ENCODE data around the gene CDH6.

CDH6 gene

DNA sequence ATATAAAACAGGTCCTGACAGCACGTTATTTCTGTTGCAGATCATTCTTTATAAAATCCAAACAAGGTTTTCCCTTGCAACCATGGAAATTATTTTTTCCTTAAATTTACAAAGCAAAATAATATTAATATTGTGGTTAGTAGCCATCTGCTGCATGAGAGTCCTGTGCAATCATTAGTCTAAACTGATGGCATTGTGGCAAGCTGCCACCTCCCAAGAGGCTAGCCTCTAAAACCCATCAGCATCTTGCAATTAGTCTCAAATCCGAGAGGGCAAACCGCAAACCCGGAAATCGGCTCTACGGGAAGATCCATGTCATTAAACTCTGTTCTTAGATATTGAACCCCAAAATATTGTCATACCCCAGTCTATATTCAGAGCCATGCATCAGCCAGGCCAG lies 11.3 kb upstream of the CDH6 start:
- TF ChIP-seq JUND (IDR thresholded peaks at IDR 0.05; ENCODE audit: low read depth) = no peak
- in situ Hi-C loops (cut with HindIII; ENCODE audit: low pct_unique_long_range_greater_than_20kb, low sequenced_read_pairs) = no loop called here
- no peak for DNase-seq (ENCODE audit: low read depth in 1 of 2, low spot score in 1 of 2)

DNA sequence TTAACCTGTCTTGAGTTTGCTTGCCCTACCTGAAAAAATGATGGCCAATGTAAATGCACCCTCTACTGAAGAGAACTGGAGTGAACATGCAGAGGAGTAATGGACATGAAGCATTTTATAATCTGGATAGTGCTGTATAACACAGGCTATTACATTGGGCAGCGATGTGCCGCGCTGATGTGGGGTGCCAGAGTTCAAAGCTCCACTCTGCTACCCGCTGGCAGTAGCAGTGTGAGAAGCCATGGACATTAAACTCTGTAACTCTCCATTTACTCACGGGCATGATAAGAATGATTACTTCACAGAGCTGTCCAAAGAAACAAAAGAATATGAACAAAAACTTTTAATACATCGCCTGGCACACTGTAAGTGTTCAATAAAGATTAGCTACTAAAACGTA lies 7.5 kb upstream of the CDH6 start:
- TF ChIP-seq JUND (IDR thresholded peaks at IDR 0.05; ENCODE audit: low read depth) = no peak
- no peak for DNase-seq (ENCODE audit: low read depth in 1 of 2, low spot score in 1 of 2)
- in situ Hi-C loops (cut with HindIII; ENCODE audit: low pct_unique_long_range_greater_than_20kb, low sequenced_read_pairs) = no loop called here

DNA sequence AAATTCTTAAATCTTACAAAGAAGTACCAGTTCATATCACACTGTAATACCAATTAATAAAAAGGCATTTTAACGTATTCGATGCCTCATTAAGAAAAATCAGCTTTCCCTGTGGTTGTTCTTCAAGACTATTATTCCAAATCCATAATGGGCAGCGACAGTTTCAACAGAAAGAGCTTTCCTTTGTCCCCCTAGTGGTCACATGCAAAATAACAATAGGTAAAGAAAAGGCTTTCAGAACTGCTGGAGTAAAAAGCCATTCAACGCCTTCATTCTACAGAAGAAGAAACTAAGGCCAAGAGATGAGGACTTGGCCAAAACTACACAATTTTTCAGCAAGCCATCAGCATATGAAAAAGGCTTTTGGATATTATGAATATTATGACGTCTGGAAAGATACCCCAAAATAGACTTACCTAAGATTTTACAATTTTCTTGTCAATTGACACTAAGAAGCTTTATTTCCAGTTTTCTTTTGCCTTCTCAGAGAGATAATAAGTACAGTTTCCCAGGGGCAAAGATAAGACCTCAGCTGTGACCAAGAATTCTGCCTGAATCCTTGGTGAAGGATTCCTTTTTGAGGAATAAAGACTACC lies 6.7 kb upstream of the CDH6 start:
- peak; percentile 43 to 67 for DNase-seq (ENCODE audit: low read depth in 1 of 2, low spot score in 1 of 2)
- TF ChIP-seq JUND (IDR thresholded peaks at IDR 0.05; ENCODE audit: low read depth) = no peak
- in situ Hi-C loops (cut with HindIII; ENCODE audit: low pct_unique_long_range_greater_than_20kb, low sequenced_read_pairs) = no loop called here

DNA sequence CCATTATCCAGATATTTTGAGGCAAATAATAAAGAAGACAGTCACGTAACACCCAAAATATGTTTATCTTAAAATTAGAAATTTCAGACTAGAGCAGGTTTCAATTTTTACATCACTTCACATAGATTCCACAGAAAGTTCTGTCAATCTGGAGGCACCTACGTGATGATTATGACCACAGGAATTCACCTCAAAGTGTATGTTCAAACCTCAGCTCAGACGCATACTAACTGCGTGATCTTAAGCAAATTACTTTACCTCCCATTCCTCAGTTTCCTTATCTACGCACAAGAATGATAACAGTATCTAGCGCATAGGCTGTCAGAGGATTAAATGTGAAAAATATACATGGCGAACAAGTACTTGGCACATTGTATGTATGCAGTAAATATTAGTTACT lies 5.9 kb upstream of the CDH6 start:
- DNase-seq (ENCODE audit: low read depth in 1 of 2, low spot score in 1 of 2) = no peak
- no peak for TF ChIP-seq JUND (IDR thresholded peaks at IDR 0.05; ENCODE audit: low read depth)
- in situ Hi-C loops (cut with HindIII; ENCODE audit: low pct_unique_long_range_greater_than_20kb, low sequenced_read_pairs) = no loop called here

DNA sequence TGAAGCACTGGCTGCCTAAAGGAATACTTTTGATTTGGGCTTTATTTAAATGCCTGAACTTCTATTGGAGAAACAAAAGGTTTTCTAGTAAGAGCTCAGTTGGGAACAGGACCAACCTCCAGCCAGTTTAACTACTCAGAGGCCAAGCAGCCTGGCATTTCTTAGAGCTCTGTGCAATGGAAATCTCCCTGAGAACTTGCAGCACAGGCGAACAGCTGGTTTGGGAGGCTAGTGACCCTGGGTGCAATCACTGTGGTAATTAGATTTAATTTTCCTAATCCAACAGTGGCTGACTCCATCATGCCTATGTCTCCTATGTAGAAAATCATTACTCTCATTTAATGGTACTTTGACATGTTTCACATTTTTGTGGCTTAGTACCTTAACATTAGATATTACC lies 1.0 kb upstream of the CDH6 start:
- in situ Hi-C loops (cut with HindIII; ENCODE audit: low pct_unique_long_range_greater_than_20kb, low sequenced_read_pairs) = no loop called here
- TF ChIP-seq JUND (IDR thresholded peaks at IDR 0.05; ENCODE audit: low read depth) = no peak
- DNase-seq (ENCODE audit: low read depth in 1 of 2, low spot score in 1 of 2) = no peak

DNA sequence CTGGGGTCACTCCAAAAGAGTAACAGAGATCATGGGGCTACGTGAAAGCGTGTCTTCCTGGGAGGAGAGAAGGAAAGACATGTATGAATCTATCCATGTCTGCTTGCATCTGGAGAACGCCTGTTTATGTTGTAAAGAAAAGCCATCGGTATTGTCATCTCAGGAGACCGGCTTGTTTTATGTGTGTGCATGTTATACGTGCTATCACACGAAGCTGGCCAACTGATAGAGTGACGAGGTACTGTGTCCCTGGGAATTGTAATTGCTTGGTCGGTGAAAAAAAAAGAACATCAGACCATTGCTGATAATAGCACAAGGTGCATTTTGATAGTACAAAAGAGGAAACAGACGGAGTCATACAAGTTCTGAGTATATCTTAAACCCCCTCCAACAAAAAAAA lies 370 bp upstream of the CDH6 start:
- in situ Hi-C loops (cut with HindIII; ENCODE audit: low pct_unique_long_range_greater_than_20kb, low sequenced_read_pairs) = no loop called here
- DNase-seq (ENCODE audit: low read depth in 1 of 2, low spot score in 1 of 2) = no peak
- TF ChIP-seq JUND (IDR thresholded peaks at IDR 0.05; ENCODE audit: low read depth) = no peak

DNA sequence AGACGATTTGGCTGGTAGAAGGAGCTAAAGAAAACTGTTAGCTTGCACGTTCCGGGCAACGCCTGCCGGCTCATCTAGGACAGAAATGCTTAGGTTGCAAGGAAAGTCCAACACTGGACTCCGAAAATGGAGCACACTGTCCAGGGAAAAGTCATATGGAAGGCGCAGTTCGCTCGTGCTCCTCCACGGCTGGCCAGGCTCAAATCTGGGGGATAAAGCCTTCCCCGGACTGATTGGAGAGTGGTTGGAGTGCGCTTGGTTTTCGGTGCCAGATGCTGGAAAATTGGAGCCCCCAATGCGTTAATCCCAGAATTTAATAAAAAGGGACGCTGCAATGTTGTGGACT lies 955 bp downstream of the CDH6 start:
- TF ChIP-seq JUND (IDR thresholded peaks at IDR 0.05; ENCODE audit: low read depth) = no peak
- in situ Hi-C loops (cut with HindIII; ENCODE audit: low pct_unique_long_range_greater_than_20kb, low sequenced_read_pairs) = no loop called here
- DNase-seq (ENCODE audit: low read depth in 1 of 2, low spot score in 1 of 2) = no peak

DNA sequence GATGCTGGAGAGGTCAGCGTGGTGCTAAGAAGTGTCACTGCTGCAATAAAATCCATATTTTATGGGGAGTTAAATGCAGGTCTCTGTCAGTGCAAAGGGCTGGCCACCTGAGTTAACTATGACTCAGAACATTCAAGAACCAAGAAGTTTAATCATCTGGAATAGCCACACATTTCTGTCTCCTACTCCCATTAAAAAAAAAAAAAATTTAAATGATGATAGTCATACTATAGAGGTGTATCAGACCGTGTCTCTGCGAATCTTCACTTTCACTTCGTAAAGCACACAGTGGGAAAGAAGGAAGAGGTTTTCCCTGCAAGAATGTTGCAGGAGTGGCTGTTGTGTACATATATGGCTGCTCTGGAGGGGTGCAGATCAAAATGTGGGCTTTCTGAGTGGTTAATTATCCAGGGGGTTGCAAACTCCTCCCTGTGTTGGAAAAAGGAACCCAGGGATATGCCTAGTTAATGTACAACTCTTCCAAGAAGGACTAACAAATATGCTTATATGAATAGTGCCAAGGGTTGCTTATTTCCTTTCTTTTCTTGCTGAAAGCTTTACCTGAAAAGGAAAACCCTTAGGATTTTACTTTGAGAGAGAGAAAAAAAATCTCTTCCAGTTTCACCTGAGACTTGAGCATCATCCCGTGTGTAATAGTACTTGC lies 1.5 kb downstream of the CDH6 start:
- in situ Hi-C loops (cut with HindIII; ENCODE audit: low pct_unique_long_range_greater_than_20kb, low sequenced_read_pairs) = no loop called here
- no peak for DNase-seq (ENCODE audit: low read depth in 1 of 2, low spot score in 1 of 2)
- no peak for TF ChIP-seq JUND (IDR thresholded peaks at IDR 0.05; ENCODE audit: low read depth)

DNA sequence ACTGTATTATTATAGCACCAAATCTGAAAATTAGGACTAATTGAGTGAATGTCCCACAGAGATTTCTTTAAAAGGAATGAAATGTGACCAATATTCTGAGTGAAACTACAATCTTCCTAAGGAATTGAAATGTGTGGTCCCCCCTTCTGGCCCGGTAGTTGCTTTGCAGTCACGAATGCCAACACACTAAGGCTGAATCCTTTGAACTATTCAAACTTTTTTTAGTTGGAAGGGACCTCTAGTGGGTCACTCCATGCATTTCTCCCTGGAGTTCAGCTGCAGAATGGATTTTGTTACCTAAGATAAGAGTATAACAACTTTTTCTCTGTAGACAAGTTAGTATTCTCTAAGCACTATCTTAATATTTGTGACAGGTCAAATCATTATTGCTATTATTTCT lies 2.8 kb downstream of the CDH6 start:
- no peak for DNase-seq (ENCODE audit: low read depth in 1 of 2, low spot score in 1 of 2)
- no peak for TF ChIP-seq JUND (IDR thresholded peaks at IDR 0.05; ENCODE audit: low read depth)
- in situ Hi-C loops (cut with HindIII; ENCODE audit: low pct_unique_long_range_greater_than_20kb, low sequenced_read_pairs) = no loop called here

DNA sequence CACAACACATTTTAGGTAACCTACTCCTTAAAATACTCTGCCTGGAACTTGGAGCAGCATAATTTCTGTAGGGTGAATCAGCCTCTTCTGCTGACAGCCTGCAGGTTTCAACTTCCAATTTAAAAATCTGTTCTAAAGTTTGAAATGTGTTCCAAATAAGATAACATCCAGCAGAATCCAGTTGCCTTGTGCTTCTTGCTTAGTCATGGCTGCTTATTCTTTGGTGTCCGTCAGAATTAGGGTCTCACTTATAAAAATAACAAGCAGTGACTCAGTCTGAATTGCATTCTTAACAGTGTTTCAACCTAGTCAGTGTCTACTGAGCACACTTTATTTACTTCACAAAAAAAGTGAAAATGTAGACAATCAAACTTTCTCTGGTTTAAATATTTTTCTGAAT lies 3.7 kb downstream of the CDH6 start:
- no peak for DNase-seq (ENCODE audit: low read depth in 1 of 2, low spot score in 1 of 2)
- in situ Hi-C loops (cut with HindIII; ENCODE audit: low pct_unique_long_range_greater_than_20kb, low sequenced_read_pairs) = no loop called here
- TF ChIP-seq JUND (IDR thresholded peaks at IDR 0.05; ENCODE audit: low read depth) = no peak

DNA sequence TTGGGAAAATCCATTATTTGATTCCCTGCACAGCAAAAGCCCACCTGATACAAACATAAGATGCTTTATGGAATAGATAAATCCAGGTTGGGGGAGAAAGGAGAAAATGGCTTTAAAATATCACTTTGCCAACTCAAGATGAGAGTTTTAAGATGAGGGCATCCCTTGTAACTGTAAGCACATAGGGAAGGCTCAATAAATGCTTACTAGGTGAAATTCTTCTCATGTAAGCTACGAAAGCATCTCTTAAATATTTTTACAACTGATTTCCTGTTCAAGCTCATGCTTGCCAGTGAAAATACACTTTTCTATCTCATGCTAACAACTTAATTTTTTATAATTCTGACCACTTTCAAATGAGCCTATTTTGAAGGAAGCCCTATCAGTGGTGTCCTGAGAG lies 11.5 kb downstream of the CDH6 start:
- DNase-seq (ENCODE audit: low read depth in 1 of 2, low spot score in 1 of 2) = no peak
- TF ChIP-seq JUND (IDR thresholded peaks at IDR 0.05; ENCODE audit: low read depth) = no peak
- in situ Hi-C loops (cut with HindIII; ENCODE audit: low pct_unique_long_range_greater_than_20kb, low sequenced_read_pairs) = no loop called here

DNA sequence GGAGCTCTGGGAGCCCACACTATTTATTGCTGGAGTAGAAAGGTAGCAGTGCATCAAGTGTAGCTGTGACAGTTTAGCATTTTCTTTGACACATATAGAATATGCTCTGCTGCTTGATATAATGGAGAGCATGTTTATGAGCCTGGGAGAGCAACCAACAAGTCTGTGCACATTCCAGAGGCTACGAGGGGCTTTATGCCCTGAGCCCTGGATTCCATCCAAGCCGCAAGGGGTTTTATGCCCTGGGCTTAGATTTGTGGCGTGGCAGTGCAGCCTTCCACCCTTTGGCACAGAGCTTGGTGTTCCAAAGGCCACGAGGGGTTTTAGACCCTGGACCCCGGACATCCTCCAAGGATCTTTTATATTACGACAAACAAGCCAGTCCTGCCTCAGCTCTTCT lies 14.6 kb downstream of the CDH6 start:
- no peak for TF ChIP-seq JUND (IDR thresholded peaks at IDR 0.05; ENCODE audit: low read depth)
- in situ Hi-C loops (cut with HindIII; ENCODE audit: low pct_unique_long_range_greater_than_20kb, low sequenced_read_pairs) = no loop called here
- DNase-seq (ENCODE audit: low read depth in 1 of 2, low spot score in 1 of 2) = no peak

DNA sequence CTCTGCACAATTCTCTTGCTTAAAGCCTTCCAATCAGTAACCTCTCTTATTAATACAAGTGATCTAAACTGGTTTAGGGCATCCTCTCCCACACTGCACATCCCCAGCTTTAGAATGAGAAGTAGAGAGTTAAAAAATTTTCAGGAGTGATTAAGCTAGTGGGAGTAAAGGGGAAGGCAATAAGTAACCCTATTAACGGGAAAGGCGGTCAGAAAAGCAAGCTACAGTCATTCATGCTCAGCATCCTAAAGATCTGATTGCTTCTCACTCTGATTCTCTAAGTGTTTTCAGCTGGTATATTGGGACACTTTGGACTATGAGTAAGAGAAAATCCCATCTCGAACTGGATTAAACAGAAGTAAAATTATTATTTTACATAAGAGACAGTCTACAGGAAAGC lies 15.8 kb downstream of the CDH6 start:
- no peak for TF ChIP-seq JUND (IDR thresholded peaks at IDR 0.05; ENCODE audit: low read depth)
- in situ Hi-C loops (cut with HindIII; ENCODE audit: low pct_unique_long_range_greater_than_20kb, low sequenced_read_pairs) = no loop called here
- no peak for DNase-seq (ENCODE audit: low read depth in 1 of 2, low spot score in 1 of 2)

DNA sequence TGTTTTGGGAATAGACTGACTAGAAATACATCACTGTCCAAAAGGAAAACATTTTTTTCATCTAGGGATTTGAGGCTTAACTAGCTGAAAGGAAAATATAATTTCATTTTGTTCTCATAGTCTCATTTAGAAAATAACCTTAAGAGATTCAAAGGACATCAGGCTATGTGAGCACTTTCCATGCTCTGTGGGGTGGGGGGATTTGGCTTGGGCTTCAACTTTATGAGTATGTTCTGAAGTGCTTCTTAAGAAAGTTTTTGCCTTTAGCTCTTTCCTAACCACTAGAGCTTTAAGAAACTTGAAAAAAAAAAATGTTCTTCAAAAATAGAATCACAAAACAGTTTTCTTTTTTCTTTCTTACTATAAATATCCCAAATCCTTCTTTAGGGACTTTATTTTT lies 17.6 kb downstream of the CDH6 start:
- in situ Hi-C loops (cut with HindIII; ENCODE audit: low pct_unique_long_range_greater_than_20kb, low sequenced_read_pairs) = no loop called here
- no peak for TF ChIP-seq JUND (IDR thresholded peaks at IDR 0.05; ENCODE audit: low read depth)
- DNase-seq (ENCODE audit: low read depth in 1 of 2, low spot score in 1 of 2) = no peak
